Spinal cord (tissue), 10 donors: Measurements from ENCODE around the gene CEP170. TPM values are rescaled to one million over a fixed set of nuclear protein-coding genes. Genes with fewer than 3 reads are reported as not detected.
A peak's percentile ranks its signal among the peaks of the same experiment; 100 is the strongest.

ENCODE experiments used
- DNase-seq, 6 donors: peaks; one replicate each; pipeline versions ENCODE4 v3.0.0 to v3.0.0-alpha.2; 2013 to 2015; ENCODE audit warnings: low spot score in 6 of 6, low read depth in 4 of 6
- H3K27ac ChIP-seq: one replicate; pipeline ENCODE4 v1.5.1; 2013; ENCODE audit warnings: low read depth, low read length, control low read depth
- H3K27me3 ChIP-seq: one replicate; pipeline ENCODE4 v1.6.1; 2013; ENCODE audit warnings: low read length; ENCODE audit not compliant: control insufficient read depth, insufficient read depth
- H3K36me3 ChIP-seq: one replicate; pipeline ENCODE4 v1.6.1; 2013; ENCODE audit warnings: low read length; ENCODE audit not compliant: control insufficient read depth, insufficient read depth
- H3K4me1 ChIP-seq: one replicate; pipeline ENCODE4 v1.6.1; 2013; ENCODE audit warnings: low read length; ENCODE audit not compliant: control insufficient read depth, insufficient read depth
- H3K4me3 ChIP-seq: one replicate; pipeline ENCODE4 v1.5.1; 2013; ENCODE audit warnings: low read depth, low read length, control low read depth
- H3K9me3 ChIP-seq: one replicate; pipeline ENCODE4 v1.6.1; 2013; ENCODE audit warnings: low read length; ENCODE audit not compliant: control insufficient read depth, insufficient read depth
- WGBS: methylation state at CpG from one replicate; pipeline ENCODE4 v1.1.5; 2013; ENCODE audit warnings: missing lambda C conversion rate; ENCODE audit not compliant: insufficient coverage; 5-methylcytosine and 5-hydroxymethylcytosine counted together
- long read RNA-seq, 4 donors: transcript quantifications; one replicate each; lab custom pipeline, GENCODE V29; 2026
- polyA plus RNA-seq, 2 donors: library from polyadenylated mRNA; unstranded; fragments of 120-200 nt; gene quantifications; one replicate each; pipeline ENCODE4 v1.2.1, GENCODE V29; 2013; ENCODE audit not compliant: insufficient read length in 2 of 2
- total RNA-seq, 2 donors: library from RNA; depleted of rRNA in 1 of 2; stranded (reverse); fragments of 120-200 nt in 1 of 2; fragments of >200 nt in 1 of 2; gene quantifications; one replicate each; pipeline versions ENCODE4 v1.2.3 to v1.2.4, GENCODE V29; 2013 to 2014
- donor health status: healthy.

Gene CEP170
- 100 to 1,000 TPM; 135 to 209 TPM for total RNA-seq
- 100 to 1,000 TPM; 143 to 161 TPM for polyA plus RNA-seq
- long read RNA-seq, donor 1, full-length matches to known transcripts = 1 of 14 reads
- long read RNA-seq, donor 1, partial matches to known transcripts = 13 of 14 reads
- long read RNA-seq, donor 1, other reads (novel, unspliced or antisense) = 0 of 14 reads
- long read RNA-seq, donor 2, full-length matches to known transcripts = 3 of 3 reads
- long read RNA-seq, donor 2, partial matches to known transcripts = 0 of 3 reads
- long read RNA-seq, donor 2, other reads (novel, unspliced or antisense) = 0 of 3 reads
- long read RNA-seq, donor 3, partial matches to known transcripts = 0 of 7 reads
- long read RNA-seq, donor 3, other reads (novel, unspliced or antisense) = 5 of 7 reads
- long read RNA-seq, donor 4, partial matches to known transcripts = 80 of 89 reads
- long read RNA-seq, donor 4, other reads (novel, unspliced or antisense) = 6 of 89 reads

DNA sequence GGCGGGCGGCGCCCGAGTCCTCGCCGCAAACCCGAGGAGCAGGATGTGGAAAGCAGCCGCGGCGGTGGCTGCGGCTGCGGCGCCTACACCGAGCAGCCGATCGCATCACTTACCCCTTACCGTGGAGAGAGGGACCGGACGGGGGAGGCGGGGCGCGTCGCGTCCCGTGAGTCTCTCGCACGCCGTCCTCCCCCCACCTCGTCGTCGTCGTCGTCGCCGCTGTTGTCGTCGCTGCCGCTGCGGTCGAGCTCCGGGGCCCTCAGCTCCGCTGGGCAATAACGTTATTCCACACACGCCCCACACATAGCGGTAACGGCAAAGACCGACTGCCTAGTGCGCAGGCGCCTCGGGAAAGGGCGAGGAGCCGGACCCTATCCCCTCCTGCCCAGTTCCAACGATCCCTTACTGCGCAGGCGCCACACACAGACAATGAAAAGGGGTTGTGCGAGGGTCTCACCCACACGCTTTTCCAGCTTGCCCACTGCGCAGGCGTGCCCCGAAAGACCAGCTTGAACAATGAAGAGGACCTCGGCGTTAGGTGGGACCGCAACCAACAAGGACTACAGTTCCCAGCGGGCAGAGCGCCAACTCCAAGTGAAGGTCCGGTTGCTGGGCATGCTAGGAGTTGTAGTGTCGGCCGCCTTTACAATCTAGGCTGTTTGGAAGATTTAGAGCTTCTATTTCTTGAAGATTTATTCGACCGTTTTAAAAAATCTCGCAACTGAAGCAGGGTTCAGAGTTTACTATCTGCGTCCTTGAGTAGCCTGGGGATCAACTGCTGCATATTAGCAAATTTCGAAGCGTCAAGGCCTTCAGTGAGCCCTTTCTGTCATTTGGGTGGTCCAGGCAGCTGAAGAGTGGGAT lies at the start of gene CEP170:
CEP170 (minus strand) TSS at position 355 of the 864 bp plus-strand sequence. CDS start 30,001 bp downstream, outside the sequence.
- Histone ChIP-seq H3K4me3 (peak within 1 kb of the TSS; percentile 99), H3K36me3 (no peaks in the 10 kb centered on the region), H3K27me3 (no peaks in the 10 kb centered on the region), H3K4me1 (peaks cover 3% of the 10 kb centered on the region), H3K9me3 (no peaks in the 10 kb centered on the region), H3K27ac (peak within 1 kb of the TSS; percentile 98)
- DNase-seq = peak; percentile 98 to 100 (median 100)
- WGBS = under 1% methylated on average over 74 of the region's 74 CpGs

DNA sequence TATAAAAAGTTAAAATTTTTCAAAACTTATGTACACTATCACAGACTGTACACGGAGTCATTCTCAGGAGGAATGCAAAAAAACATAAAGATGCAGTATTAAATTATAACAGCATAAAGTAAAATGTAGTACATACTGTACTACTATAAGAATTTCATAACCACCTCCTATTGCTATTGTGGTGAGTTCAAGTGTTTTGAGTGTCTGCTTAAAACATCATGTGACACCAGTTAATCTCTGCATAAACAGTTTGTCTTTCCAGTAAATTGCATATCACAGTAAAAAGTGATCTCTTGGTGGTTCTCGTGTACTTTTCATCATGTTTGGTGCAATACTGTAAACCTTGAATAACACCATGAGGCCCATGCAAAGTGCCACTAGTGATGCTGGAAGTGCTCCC lies 46.0 kb upstream of the CEP170 start:
- no peak overlapping the region for H3K27ac ChIP-seq
- no peaks in the 10 kb centered on the region for H3K36me3 ChIP-seq
- no peak overlapping the region for H3K4me3 ChIP-seq
- no peaks in the 10 kb centered on the region for H3K4me1 ChIP-seq
- peaks cover 10% of the 10 kb centered on the region for H3K9me3 ChIP-seq
- no peaks in the 10 kb centered on the region for H3K27me3 ChIP-seq
- no CpG with 5 or more reads among the region's 2 CpGs for WGBS
- DNase-seq = no peak

DNA sequence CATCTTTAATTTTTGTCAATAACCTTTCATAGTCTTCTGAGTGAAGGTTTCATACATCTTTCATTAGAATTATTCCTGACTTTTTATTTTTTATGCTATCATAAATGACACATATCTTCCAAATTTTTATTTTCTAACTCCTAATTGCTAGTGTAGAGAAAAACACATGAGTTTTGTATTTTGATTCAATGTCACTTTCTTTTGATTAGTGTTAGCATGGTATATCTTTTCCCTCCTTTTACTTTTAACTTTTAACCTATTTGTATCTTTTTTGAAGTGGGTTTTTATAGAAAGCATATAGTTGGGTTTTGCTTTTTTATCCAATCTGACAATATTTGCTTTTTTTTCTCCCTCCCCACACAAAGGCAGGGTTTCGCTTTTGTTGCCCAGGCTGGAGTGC lies 44.0 kb upstream of the CEP170 start:
- Histone ChIP-seq H3K4me3 (no peak overlapping the region), H3K27ac (no peak overlapping the region), H3K9me3 (peaks cover 10% of the 10 kb centered on the region), H3K27me3 (no peaks in the 10 kb centered on the region), H3K4me1 (no peaks in the 10 kb centered on the region), H3K36me3 (peaks cover 3% of the 10 kb centered on the region)
- 100% methylated on average over 1 of the region's 1 CpG for WGBS
- DNase-seq = no peak

DNA sequence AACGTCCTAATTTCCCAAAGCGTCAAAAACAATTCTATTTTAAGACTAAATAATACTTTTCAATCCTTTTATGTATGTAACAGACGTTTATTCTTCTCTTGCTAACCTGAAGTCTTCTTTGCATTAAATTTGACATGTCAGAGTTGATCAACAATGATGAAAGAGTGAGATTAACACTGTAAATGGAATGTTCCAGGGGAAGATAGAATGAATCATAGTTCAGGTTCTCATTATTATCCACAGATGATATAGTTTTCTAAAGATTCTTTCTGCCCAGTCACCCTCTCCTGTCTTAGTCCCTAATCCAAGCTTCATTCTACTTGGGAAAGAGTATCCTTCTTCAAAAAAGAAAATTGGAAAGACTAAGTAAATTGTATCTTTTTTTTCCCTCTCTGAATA lies 39.6 kb upstream of the CEP170 start:
- peaks cover 2% of the 10 kb centered on the region for H3K9me3 ChIP-seq
- no peaks in the 10 kb centered on the region for H3K4me1 ChIP-seq
- peaks cover 3% of the 10 kb centered on the region for H3K36me3 ChIP-seq
- DNase-seq = no peak
- no peaks in the 10 kb centered on the region for H3K27me3 ChIP-seq
- no peak overlapping the region for H3K4me3 ChIP-seq
- no CpG with 5 or more reads among the region's 3 CpGs for WGBS
- H3K27ac ChIP-seq = no peak overlapping the region

DNA sequence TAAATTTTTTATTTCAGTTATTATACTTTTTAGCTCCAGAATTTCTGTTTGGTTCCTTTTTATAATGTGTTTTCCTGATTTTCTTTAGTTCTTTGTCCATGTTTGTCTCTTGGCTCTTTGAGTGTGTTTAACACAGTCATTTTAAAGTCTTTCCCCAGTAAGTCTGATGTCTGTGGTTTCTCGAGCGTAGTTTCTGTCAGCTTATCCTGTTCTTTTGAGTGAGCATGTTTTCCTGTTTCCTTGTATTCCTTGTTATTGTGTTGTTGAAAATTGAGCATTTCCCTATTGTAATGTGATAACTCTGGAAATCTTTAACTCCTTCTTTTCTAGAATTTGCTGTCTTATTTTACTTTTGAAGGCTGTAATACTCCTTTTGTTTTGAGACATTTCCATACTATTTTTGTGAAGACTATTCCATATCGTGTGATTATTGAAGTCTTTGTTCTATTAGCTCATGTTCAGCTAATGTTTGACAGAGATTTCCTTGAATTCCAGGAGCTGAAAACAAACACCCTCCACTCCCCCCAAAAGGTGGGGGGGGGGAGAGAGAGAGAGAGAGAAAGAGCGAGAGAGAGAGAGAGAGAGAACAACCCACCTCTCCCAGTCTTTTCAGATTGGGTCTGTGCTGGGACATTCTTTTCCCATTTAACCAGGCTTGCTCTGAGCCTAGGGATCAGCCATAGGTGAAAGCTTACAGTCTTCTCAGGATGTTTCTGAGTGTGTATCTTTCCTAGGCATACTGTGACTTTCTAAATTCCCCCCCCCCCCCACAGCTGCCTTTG lies 39.1 kb upstream of the CEP170 start:
- peaks cover 3% of the 10 kb centered on the region for H3K36me3 ChIP-seq
- H3K4me3 ChIP-seq = no peak overlapping the region
- no peak overlapping the region for H3K27ac ChIP-seq
- H3K9me3 ChIP-seq = peaks cover 2% of the 10 kb centered on the region
- H3K4me1 ChIP-seq = no peaks in the 10 kb centered on the region
- no peaks in the 10 kb centered on the region for H3K27me3 ChIP-seq
- no peak for DNase-seq
- WGBS = no CpG with 5 or more reads among the region's 4 CpGs

DNA sequence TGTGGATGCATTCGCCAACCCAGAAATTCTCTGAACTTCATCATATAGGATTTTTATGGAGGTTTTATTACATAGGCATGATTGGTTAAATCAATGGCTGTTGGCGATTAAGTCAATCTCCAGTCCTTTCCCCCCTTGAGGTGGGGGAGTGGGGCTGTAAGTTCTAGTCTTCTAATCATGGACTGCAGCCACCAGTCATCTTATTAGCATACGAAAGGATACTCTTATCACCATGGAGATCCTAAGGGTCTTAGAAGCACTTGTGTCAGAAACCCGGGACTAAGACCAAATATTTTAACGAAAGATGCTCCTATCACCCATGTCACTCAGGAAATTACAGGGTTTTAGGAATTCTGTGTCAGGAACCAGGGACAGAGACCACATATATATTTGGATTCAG lies 37.0 kb upstream of the CEP170 start:
- 40% methylated on average over 1 of the region's 5 CpGs for WGBS

DNA sequence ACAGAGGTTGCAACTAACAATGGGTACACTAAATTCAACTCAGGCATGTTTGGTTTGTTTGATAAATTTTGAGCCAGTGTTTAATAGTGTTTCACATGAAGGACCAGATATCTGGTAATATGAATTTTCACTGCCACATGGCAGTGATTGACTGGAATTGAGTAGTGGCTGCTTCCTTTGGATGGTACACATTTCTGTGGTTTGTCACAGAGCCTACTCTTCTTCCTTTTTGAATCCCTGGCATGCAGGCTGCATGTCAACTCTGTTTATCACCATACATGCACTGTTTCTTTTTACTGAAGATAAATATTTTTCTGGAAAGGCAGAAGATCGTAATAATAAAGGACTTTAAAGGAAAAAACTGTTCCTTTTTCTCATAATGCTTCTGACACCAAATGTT lies 36.2 kb upstream of the CEP170 start:
- no CpG with 5 or more reads among the region's 1 CpG for WGBS
- H3K4me3 ChIP-seq = no peak overlapping the region
- no peak overlapping the region for H3K27ac ChIP-seq
- peaks cover 3% of the 10 kb centered on the region for H3K36me3 ChIP-seq
- peaks cover 2% of the 10 kb centered on the region for H3K9me3 ChIP-seq
- H3K27me3 ChIP-seq = no peaks in the 10 kb centered on the region
- no peak for DNase-seq
- no peaks in the 10 kb centered on the region for H3K4me1 ChIP-seq

More for the DNA sequence above, 37.0 kb upstream of the CEP170 start:
- Histone ChIP-seq H3K27ac (no peak overlapping the region), H3K27me3 (no peaks in the 10 kb centered on the region), H3K4me3 (no peak overlapping the region), H3K4me1 (no peaks in the 10 kb centered on the region), H3K36me3 (peaks cover 3% of the 10 kb centered on the region), H3K9me3 (peaks cover 2% of the 10 kb centered on the region)
- peak in 2 of 6 donors; percentile 6 to 39 for DNase-seq

DNA sequence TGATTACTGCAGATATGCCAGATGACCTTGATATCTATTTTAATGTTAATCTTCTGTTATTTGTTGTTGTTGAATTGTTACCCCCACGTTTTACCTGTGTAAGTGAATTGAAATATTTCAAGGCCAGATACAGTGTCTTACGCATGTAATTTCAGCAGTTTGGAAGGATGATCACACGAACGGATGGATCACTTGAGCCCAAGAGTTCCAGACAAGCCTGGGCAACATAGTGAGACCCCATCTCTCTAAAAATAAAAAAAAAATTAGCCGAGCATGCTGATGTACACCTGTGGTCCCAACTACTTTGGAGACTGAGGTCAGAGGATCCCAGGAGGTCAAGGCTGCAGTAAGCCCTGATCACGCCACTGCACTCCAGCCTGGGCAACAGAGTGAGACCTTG lies 33.0 kb upstream of the CEP170 start:
- H3K27me3 ChIP-seq = no peaks in the 10 kb centered on the region
- no peak for DNase-seq
- no peak overlapping the region for H3K4me3 ChIP-seq
- H3K36me3 ChIP-seq = peaks cover 2% of the 10 kb centered on the region
- no peaks in the 10 kb centered on the region for H3K9me3 ChIP-seq
- 100% methylated on average over 2 of the region's 6 CpGs for WGBS
- H3K27ac ChIP-seq = peak overlapping the region; percentile 25
- no peaks in the 10 kb centered on the region for H3K4me1 ChIP-seq

DNA sequence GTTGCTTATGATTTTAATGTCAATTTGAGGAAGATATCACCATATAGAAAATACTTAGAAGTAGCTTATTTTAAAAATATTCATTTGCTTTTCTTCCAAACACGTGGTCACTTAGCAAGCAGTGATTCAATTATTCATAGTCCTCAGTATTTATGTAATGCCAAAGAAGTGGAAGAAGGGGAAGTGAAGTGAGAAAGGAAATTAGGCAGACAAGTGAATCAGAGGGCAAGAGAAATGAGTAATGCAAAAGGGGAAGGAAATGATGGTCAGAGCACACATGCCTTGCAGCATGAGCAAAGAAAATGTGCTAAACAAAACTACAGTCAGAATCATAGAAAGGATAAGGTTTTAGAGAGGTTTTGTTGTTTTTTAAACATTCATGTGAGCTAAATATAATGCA lies 32.6 kb upstream of the CEP170 start:
- Histone ChIP-seq H3K9me3 (no peaks in the 10 kb centered on the region), H3K4me3 (no peak overlapping the region), H3K27ac (no peak overlapping the region), H3K4me1 (no peaks in the 10 kb centered on the region), H3K27me3 (no peaks in the 10 kb centered on the region), H3K36me3 (peaks cover 2% of the 10 kb centered on the region)
- no CpG with 5 or more reads among the region's 1 CpG for WGBS
- peak in 1 of 6 donors; percentile 11 for DNase-seq
